Fibroblast of skin of left quadriceps (primary cell): Measurements from ENCODE around the gene ATP12A.
"Not testable (repeated sequence)": the region's sequence is repeated elsewhere in the genome, so short reads cannot be mapped to it uniquely, and the experiment has no call there.

Experiments used
- DNase-seq, 2 experiments: peaks; one replicate each; pipeline ENCODE4 v3.0.0-alpha.2; 2013; ENCODE audit warnings: low read depth in 2 of 2

ATP12A gene

DNA sequence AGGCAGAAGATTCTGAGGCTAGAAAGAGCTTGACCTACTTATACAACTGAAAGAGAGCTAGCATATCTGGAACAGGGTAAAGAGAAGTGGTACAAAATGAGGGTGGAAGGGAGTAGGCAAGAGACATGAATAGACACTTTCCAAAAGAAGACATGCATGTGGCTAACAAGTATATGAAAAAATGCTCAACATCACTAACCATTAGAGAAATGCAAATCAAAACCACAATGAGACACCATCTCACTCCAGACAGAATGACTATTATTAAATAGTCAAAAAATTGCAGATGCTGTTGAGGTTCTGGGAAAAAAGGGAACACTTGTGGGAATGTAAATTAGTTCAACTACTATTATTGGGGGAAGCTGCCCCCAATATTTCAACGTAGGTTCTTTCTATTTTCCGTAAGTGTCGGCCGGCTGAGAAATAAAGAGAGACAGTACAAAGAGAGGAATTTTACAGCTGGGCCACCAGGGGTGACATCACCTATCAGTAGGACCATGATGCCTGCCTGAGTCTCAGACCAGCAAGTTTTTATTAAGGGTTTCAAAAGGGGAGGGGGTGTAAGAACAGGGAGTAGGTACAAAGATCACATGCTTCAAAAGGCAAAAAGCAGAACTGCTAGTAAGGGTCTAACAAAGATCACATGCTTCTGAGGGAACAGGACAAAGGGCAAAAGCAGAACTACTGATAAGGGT lies 50.8 kb downstream of the ATP12A start:
- DNase-seq: not testable (repeated sequence)

DNA sequence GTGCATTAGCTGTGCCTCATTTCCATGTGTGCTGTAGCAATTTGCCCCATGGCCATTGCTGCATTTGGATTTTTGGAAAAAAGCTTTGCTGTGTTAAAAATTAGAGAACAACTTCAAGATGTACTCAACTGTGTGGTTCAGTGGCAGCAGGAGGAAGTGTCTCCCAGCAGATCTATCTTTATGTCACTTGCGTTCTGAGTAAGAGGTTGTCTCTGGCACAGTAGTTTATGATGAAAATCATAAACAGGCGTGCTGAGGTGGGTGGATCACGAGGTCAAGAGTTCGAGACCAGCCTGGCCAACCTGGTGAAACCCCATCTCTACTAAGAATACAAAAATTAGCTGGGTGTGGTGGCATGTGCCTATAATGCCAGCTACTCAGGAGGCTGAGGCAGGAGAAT lies 54.7 kb downstream of the ATP12A start:
- DNase-seq: no peak

DNA sequence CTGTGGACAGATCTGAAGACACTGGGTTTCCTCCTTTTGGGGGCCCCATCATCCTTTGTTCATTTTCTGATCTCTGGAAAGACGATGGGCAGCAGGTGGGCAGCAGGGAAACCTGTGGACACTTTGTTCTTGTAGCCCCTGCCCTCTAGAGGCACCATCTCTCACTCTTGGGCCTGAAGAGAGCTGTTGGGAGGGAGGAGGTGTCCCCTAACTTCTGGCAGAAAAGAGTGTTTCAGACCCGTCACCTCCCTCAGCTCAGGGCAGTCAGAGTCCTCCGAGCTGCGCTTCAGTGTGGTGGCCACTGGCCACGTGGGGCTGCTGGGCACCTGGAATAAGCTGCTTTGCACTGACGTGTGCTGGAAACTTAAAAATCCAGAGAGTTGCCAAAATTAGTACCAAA lies 56.8 kb downstream of the ATP12A start:
- DNase-seq: no peak

DNA sequence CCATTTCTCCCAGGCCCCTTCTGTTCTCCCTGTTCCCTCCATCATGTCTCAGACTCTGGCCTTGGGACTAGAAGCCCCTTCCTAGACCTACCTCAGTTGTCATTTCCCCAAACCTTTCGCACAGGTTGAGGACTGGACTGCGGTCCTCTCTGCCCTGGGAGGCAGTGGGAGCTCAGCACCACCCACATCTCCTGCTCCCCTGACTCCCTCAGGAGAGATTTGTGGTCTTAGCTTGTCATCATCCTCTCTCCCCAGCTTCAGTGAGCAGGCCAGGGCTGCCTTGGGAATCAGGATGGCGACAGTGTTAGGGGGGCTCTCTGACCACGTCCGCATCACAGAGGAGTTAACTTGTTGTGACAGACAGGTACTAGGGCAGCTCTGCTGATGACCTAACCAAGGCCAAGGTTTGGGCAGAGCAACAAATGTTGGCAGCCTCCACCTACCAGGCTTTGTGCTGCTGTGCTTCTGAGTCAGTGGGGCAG lies 58.2 kb downstream of the ATP12A start:
- no peak for DNase-seq

DNA sequence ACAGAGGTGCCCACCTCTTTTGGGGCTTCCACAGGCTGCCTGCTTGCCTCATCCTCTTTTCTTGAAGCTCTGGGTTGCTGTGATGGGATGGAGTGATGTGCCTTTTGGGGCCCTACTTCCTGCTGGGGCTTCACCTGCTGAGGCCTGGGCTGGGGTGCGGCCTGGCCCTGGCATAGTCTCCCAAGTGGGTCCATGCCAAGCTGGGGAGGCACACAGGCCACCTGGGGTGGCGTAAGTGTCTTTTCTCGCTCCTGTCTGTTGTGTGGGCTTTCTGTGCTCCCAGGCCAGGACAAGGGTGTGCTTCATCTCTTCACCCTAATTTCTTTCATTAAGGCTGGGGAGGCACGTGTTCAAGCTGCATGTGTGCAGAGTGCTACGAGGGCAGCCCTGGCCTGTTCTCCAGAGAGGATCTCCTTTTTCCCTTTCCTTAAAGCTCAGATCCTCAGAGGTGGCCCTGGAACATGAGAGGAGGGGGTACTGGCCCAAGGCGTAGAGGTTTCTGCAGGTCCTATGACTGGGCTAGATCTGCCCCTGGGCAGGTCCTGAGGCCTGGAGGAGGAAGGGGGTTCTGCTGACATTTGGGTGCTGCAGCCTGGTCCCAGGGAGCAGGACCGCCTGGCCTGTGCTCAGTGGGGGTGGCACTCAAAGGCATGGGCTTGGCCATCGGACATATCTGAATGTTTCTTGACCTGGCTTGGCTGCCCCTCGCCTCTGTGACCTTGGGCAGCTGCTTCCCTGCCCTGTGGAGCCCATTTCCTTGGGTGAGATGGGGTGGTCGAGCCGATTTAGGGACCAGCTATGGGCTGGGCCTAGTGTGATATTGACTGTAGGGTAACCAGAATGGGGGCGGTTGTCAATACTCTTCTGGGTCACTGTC lies 60.0 kb downstream of the ATP12A start:
- DNase-seq: no peak

DNA sequence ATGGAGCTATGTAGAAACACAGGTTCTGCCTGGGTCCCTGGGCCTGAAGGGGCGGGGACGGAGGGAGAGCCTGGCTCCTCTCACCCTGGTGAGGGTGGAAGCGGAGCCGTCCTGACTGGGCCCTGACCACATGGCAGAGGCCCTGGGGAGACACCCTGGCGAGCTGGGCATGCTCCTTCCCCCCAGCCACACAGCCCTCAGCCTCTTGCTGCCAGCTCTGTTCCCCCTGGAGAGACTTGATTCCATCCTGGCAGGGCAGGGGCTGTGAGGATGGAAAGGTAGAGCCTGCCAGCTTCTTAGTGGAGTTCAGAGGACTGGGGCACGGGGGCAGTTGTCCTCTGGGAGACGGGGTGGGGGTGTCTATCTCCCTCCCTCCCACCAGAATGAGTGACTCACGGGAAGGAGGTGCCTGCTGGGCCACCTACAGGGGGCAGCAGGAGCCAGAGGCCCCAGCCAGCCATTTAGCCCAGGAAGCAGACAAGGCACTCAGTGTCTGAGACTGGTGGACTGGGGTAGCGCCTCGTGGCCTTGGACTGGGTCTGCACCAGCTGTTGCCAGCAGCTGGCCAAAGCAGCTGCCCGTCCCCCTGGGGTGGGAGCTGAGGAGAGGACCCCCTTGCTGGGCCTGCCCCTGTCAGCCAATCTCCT lies 60.9 kb downstream of the ATP12A start:
- DNase-seq: no peak

DNA sequence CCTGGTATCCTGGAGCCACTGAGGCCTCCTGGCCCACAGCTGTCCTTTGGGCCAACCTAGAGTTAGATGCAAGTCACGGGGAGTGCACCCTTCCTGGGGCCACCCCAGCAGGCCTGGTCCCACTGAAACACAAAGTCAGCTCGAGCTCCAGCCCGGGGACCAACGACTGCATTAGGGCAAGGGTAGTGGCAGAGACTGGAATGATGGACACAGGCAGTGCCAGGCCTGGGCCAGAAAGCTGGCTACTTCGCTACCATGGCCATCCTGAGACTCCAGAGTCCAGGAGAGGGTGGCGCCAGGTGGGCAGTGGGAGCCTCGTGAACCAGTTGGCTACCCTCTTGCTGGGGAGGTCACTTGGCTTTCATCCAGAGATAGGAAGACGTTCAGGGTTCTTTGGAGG lies 61.6 kb downstream of the ATP12A start:
- no peak for DNase-seq

DNA sequence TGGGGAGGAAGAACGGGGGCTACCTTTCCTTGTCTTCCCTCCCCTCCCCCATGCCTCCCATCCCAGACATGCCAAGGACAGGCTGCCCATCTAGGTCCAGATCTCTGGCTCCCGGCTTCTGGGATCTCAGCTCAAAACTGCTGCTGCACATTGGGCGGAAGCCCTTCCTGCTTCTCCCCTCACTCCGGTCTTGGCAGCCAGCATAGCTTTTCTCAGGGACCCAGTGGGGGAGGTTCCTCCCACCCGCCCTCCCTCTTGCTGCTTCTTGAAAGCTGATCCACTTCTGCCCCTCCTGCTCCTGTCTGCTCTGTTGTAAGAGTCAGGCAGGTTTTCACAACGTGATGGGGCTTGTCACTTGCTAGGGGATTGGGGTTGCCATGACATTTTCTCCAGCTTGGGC lies 62.1 kb downstream of the ATP12A start:
- no peak for DNase-seq

DNA sequence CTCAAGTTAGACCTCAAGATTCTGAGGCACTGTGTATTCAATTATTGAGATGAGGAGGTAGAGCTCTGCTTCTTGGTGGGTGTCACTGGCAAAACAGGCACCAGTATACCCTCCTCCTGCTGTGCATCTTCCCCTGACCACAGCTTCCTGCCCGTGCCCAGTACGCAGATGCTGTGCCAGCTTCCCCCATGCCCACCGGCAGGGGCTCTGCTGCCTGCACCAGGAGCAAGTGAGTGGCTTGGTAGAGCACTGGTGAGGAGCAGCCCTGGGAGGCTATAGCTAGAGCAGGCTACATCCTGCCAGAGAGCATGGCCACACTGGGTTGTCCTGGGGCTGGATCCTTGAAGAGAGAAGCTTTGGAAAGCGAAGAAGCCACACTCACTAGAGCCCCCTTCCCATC lies 62.8 kb downstream of the ATP12A start:
- no peak for DNase-seq

DNA sequence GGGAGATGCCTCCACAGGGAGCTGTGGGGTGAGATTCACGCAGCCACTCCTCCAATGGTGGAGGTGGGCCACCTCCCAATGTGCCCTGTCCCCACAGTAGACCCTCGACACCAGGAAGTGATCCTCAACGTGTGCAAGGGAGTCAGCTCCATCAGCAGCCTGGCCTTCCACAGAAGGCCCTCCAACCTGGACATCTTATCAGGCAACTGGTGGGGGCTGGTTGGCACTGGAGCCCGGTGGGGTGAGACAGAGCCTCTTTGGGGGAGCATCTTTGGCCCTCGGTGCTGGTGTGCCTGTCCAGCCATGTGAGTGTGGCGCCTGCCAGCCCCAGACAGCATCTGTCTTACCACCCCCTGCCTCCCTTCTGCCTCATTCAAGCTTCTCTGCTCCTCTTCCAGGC lies 64.0 kb downstream of the ATP12A start:
- DNase-seq: no peak

DNA sequence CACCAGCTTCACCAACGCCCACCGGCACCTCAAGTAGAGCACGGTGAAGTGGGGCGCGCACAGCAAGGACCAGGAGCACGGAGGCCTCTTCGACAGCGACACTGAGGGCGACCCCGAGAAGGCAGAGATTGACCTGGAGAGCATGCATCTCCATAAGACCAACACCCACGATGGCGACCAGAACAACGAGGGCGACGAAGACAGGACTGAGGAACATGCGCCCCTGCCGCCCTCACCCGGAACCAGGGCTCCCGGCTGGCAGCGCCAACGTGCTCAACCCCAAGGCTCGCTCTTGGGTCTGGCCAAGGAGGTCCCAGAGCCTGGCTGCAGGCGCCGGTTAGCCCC lies 65.3 kb downstream of the ATP12A start:
- DNase-seq: no peak

DNA sequence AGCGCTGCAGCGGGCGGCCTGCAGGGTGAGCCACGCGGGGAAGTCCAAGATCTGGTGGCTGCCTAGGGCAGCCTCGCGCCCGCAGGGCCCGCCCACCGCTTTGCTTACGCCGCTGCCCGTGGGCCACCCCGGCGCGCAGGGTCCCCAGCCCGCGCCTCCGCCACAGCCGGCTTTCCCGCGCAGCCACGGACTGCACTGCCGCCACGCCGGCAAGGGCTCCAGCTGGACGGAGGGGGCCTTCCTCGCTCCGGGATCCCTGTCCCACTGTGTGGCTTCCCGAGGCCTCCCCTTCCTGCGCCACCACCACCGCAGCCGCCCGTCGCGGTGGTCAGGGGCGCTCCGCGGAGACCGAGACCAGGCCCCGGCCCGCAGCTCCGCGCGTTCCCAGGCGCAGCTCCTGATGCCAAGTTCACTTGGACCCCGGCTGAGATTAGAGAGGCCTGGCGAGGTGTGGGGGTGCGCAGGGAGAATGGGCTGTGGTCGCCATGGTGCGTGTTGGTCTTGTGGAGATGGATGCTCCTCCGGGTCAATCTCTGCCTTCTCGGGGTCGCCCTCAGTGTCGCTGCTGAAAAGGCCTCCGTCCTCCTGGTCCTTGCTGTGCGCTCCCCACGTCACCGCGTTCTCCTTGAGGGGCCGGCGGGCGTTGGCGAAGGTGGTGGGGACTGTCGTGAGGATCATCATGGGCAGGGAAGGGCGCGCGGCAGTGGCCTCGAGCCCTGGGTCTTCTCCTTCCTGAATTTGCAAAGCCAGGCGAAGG lies 65.8 kb downstream of the ATP12A start:
- no peak for DNase-seq

DNA sequence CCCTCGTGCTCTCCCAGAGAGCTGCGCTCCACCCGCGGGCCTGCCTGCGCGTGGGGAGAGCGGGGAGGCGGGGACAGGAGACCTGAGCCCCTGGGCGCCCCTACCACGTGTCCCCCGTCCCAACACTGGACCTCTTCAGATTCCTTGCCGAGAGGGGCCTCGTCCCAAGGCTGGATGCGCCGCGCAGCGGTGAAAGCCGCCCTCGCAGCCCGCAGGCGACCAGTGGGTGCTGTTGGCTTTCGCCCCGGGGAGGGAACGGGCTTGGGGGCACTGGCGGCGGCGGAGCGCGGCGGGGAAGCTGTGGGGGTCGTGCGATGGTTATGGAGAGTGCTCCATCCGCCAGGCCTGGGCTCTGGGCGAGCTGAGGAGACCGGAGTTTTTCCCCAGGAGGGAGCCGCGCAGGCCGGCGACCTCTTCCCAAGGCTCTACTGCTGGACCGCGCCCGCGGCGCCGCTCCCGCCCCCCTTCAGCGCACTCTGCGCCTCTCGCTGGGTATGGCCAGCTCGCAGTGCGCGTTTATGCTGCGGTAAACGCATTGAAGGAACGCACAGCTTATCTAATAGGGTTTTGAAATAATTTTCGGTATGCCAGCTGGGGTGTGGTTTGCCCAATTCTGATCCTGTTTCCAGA lies 66.5 kb downstream of the ATP12A start:
- DNase-seq: no peak

DNA sequence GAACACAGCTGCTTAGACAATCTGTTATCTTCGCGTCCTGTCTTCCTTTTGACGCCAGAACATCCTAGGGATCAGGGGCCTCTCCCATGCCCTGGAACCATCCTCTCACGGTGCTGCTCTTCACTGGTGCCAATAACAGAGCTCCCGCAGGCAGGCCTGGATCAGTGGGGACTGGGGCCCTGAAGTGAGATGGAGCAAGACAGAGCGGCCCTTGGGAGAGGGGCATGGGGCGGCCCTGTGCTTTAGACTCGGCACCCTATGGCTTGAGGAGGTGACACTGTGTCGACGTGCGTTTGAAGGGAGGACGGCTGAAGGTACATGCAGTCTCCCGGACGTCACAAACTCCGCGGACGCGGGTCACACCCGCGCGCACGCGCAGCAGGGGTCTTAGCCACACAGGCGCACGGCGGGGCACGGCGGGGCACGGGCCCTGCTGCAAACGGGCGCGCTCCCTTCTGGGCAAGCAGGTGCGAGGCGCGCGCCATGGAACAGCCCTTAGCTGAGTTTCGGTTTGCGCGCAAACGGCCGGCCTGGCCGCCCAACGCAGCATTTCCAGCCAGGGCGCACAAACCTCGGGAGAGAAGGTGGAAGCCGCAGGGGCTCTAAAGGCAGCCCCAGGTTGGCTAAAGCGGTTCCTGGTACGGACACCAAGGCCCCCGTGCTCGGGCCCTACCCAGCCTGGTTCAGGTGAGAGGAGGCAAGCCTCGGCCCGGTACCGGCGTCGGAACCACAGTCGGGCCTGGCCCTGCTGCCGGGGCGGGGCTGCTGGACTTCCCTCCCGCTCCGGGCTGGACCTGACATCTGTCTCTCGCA lies 67.2 kb downstream of the ATP12A start:
- no peak for DNase-seq

DNA sequence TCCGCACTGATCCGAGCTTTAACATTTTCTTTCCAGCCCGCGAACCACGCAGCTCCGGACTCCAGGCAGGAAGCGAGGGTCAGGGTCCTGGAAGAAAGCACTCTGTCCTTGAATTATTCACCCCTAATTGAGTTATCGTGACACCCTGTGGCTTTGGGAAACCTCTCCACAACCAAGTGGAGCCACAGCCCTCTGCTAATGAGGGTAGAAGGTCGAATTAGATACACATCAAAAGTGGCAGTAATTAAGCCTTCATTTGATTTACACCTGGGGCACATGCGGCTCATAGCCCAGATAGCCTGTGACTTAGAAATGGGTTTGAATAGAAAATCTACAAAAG lies 67.8 kb downstream of the ATP12A start:
- no peak for DNase-seq

DNA sequence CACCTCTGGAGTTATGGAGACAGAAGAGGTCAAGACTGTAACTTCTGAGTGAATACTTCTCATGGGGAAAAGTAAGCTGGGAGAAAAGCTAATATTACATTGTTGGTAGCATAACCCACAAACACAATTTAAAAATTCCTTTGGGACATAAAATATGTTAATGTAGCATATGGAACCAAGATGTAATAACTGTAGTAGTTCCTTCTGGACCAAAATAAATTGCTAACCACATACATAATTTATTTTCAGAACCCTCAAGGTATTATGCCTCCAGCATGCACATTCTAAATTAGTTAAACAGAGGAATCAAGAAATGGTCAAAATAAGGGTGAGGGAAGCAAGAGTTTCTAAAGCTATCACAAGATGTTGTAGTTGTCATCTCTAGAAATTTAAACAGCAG lies 79.0 kb downstream of the ATP12A start:
- no peak for DNase-seq
